ENCODE results near the gene GOLGA1. TPM values are rescaled to one million over a fixed set of nuclear protein-coding genes. Genes with fewer than 3 reads are reported as not detected.

GOLGA1 gene
- total and polyA plus RNA-seq, 2 of the 13 experiments (the other 11 are each of a cell fraction or from before 2014, with no cell fraction given) = 12.7 to 15.9 TPM

DNA sequence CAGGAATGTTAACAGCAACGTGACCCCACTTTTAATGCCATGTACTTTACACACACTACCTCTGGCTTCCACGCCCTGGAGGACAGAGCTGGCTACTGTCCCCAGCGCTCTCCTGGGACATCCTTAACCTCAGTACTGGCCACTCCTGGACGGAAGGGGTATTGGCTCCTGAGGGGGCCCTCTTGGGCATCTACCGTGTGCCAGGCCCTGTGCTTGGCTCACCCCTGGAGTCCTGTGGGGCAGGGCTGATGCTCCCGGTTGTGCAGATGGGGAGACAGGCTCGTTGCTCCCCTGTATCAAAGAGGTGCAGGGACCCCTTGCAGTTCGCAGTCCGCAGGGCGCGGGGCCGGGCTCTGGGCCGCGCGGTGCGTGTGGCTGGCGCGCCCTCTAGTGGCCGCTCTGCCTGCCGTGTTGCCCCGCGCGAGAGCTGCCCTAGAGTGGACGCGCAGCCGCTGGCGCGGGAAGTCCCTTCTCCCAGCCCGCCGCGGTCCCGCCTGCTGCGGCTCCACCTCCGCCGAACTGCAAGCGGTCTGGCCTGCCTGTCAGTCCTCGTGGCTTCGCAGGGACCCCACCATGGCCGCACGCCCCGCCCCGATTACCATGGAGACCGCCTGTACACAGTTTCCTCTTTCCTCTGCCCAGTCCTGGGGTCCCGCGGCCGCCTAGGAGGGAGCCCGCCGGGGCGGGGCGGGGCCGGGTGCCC lies 87.9 kb downstream of the GOLGA1 start, which contains the start of gene WDR38 (continued):
- TF ChIP-seq, protein P1, sequence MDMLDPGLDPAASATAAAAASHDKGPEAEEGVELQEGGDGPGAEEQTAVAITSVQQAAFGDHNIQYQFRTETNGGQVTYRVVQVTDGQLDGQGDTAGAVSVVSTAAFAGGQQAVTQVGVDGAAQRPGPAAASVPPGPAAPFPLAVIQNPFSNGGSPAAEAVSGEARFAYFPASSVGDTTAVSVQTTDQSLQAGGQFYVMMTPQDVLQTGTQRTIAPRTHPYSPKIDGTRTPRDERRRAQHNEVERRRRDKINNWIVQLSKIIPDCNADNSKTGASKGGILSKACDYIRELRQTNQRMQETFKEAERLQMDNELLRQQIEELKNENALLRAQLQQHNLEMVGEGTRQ (IDR thresholded peaks at IDR 0.05; ENCODE audit: low read depth, low read length) = no peak
- TF ChIP-seq, protein P1 (CRISPR knock-in tag; IDR thresholded peaks at IDR 0.05; ENCODE audit: borderline replicate concordance) = no peak
- TF ChIP-seq, protein P2, sequence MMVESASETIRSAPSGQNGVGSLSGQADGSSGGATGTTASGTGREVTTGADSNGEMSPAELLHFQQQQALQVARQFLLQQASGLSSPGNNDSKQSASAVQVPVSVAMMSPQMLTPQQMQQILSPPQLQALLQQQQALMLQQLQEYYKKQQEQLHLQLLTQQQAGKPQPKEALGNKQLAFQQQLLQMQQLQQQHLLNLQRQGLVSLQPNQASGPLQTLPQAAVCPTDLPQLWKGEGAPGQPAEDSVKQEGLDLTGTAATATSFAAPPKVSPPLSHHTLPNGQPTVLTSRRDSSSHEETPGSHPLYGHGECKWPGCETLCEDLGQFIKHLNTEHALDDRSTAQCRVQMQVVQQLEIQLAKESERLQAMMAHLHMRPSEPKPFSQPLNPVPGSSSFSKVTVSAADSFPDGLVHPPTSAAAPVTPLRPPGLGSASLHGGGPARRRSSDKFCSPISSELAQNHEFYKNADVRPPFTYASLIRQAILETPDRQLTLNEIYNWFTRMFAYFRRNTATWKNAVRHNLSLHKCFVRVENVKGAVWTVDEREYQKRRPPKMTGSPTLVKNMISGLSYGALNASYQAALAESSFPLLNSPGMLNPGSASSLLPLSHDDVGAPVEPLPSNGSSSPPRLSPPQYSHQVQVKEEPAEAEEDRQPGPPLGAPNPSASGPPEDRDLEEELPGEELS (CRISPR knock-in tag; IDR thresholded peaks at IDR 0.05) = no peak
- TF ChIP-seq, protein P3, sequence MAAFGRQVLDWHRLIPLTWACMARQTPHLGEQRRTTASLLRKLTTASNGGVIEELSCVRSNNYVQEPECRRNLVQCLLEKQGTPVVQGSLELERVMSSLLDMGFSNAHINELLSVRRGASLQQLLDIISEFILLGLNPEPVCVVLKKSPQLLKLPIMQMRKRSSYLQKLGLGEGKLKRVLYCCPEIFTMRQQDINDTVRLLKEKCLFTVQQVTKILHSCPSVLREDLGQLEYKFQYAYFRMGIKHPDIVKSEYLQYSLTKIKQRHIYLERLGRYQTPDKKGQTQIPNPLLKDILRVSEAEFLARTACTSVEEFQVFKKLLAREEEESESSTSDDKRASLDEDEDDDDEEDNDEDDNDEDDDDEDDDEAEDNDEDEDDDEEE (CRISPR knock-in tag; IDR thresholded peaks at IDR 0.05) = peak; percentile 89; the same call in 1 of the 2 replicates
- TF ChIP-seq, protein P4, sequence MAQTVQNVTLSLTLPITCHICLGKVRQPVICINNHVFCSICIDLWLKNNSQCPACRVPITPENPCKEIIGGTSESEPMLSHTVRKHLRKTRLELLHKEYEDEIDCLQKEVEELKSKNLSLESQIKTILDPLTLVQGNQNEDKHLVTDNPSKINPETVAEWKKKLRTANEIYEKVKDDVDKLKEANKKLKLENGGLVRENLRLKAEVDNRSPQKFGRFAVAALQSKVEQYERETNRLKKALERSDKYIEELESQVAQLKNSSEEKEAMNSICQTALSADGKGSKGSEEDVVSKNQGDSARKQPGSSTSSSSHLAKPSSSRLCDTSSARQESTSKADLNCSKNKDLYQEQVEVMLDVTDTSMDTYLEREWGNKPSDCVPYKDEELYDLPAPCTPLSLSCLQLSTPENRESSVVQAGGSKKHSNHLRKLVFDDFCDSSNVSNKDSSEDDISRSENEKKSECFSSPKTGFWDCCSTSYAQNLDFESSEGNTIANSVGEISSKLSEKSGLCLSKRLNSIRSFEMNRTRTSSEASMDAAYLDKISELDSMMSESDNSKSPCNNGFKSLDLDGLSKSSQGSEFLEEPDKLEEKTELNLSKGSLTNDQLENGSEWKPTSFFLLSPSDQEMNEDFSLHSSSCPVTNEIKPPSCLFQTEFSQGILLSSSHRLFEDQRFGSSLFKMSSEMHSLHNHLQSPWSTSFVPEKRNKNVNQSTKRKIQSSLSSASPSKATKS (CRISPR knock-in tag; IDR thresholded peaks at IDR 0.05) = no peak
- no peak for TF ChIP-seq GTF2F1 (IDR thresholded peaks at IDR 0.05; ENCODE audit: low read length)
- TF ChIP-seq, protein P5, sequence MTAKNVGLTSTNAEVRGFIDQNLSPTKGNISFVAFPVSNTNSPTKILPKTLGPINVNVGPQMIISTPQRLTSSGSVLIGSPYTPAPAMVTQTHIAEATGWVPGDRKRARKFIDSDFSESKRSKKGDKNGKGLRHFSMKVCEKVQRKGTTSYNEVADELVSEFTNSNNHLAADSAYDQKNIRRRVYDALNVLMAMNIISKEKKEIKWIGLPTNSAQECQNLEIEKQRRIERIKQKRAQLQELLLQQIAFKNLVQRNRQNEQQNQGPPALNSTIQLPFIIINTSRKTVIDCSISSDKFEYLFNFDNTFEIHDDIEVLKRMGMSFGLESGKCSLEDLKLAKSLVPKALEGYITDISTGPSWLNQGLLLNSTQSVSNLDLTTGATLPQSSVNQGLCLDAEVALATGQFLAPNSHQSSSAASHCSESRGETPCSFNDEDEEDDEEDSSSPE (CRISPR knock-in tag; IDR thresholded peaks at IDR 0.05) = peak; percentile 40; the same call in 1 of the 2 replicates
- TF ChIP-seq ZNF564 (CRISPR knock-in tag; IDR thresholded peaks at IDR 0.05) = 0 out of 2 replicates have a peak, but pooled peaks have one; percentile 33
- no peak for TF ChIP-seq ZNF496 (CRISPR knock-in tag; IDR thresholded peaks at IDR 0.05; ENCODE audit: insufficient replicate concordance)
- peak; percentile 63; the same call in 1 of the 2 replicates for TF ChIP-seq ZNF777 (CRISPR knock-in tag; IDR thresholded peaks at IDR 0.05)
- TF ChIP-seq ZMYM4 (CRISPR knock-in tag; IDR thresholded peaks at IDR 0.05) = peak; percentile 52; the same call in 1 of the 2 replicates
- TF ChIP-seq ZNF550 (CRISPR knock-in tag; IDR thresholded peaks at IDR 0.05; ENCODE audit: borderline replicate concordance) = no peak
- no peak for TF ChIP-seq LCORL (IDR thresholded peaks at IDR 0.05)
- TF ChIP-seq LCORL (CRISPR knock-in tag; IDR thresholded peaks at IDR 0.05) = peak; percentile 79; the same call in 1 of the 2 replicates
- TF ChIP-seq, protein P6, sequence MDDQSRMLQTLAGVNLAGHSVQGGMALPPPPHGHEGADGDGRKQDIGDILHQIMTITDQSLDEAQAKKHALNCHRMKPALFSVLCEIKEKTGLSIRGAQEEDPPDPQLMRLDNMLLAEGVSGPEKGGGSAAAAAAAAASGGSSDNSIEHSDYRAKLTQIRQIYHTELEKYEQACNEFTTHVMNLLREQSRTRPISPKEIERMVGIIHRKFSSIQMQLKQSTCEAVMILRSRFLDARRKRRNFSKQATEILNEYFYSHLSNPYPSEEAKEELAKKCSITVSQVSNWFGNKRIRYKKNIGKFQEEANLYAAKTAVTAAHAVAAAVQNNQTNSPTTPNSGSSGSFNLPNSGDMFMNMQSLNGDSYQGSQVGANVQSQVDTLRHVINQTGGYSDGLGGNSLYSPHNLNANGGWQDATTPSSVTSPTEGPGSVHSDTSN (CRISPR knock-in tag; IDR thresholded peaks at IDR 0.05; ENCODE audit: borderline replicate concordance) = no peak
- TF ChIP-seq, protein P7, sequence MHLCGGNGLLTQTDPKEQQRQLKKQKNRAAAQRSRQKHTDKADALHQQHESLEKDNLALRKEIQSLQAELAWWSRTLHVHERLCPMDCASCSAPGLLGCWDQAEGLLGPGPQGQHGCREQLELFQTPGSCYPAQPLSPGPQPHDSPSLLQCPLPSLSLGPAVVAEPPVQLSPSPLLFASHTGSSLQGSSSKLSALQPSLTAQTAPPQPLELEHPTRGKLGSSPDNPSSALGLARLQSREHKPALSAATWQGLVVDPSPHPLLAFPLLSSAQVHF (CRISPR knock-in tag; IDR thresholded peaks at IDR 0.05) = no peak
- TF ChIP-seq ELF4 (CRISPR knock-in tag; IDR thresholded peaks at IDR 0.05; ENCODE audit: borderline replicate concordance) = no peak
- no peak for TF ChIP-seq NFYC (CRISPR knock-in tag; IDR thresholded peaks at IDR 0.05)

Measured in HepG2 (cell line).